Vagina (tissue), 2 donors: Measurements from ENCODE around the gene LOXL3. TPM values are rescaled to one million over a fixed set of nuclear protein-coding genes. Genes with fewer than 3 reads are reported as not detected.
A peak's percentile ranks its signal among the peaks of the same experiment; 100 is the strongest.
"Not testable (repeated sequence)": the region's sequence is repeated elsewhere in the genome, so short reads cannot be mapped to it uniquely, and the experiment has no call there.

Experiments used
- DNase-seq, 2 donors: peaks; one replicate each; pipeline ENCODE4 v3.0.0-alpha.2; 2017; ENCODE audit errors: extremely low spot score in 2 of 2
- H3K27ac ChIP-seq: fragments of 200-600 bp; sonication (generic); one replicate; pipeline ENCODE4 v1.5.1; 2019
- H3K27me3 ChIP-seq: fragments of 200-600 bp; sonication (generic); one replicate; pipeline ENCODE4 v1.5.1; 2019
- H3K36me3 ChIP-seq, 2 donors: fragments of 200-600 bp; sonication (generic); one replicate each; pipeline ENCODE4 v1.5.1; 2017 to 2019
- H3K4me1 ChIP-seq: fragments of 200-600 bp; sonication (generic); one replicate; pipeline ENCODE4 v1.5.1; 2019
- H3K4me3 ChIP-seq, 2 donors: fragments of 200-600 bp; sonication (generic); 1 replicate in 1 of 2; 2 replicates in 1 of 2; pipeline ENCODE4 v1.5.1; 2016 to 2019
- H3K9me3 ChIP-seq: fragments of 200-600 bp; sonication (generic); one replicate; pipeline ENCODE4 v1.5.1; 2019
- CTCF ChIP-seq, 3 experiments: fragments of 450-650 bp in 2 of 3; fragments of 200-600 bp in 1 of 3; sonication (generic) in 1 of 3; IDR thresholded peaks; one replicate each; pipeline ENCODE4 v1.5.1; 2017 to 2019; ENCODE audit warnings: antibody characterized with exemption in 3 of 3, mild to moderate bottlenecking in 2 of 3, moderate library complexity in 2 of 3
- POLR2A ChIP-seq, 2 donors: fragments of 450-650 bp; IDR thresholded peaks; one replicate each; pipeline ENCODE4 v1.6.1; 2017; ENCODE audit warnings: antibody characterized with exemption in 2 of 2, mild to moderate bottlenecking in 2 of 2, moderate library complexity in 2 of 2
- POLR2AphosphoS5 ChIP-seq, 2 donors: sonication (generic); formaldehyde crosslinking; IDR thresholded peaks; one replicate each; pipeline ENCODE4 v1.9.0; 2017; ENCODE audit warnings: antibody characterized with exemption in 2 of 2, mild to moderate bottlenecking in 2 of 2, low read depth in 1 of 2; ENCODE audit not compliant: insufficient read depth in 1 of 2
- intact Hi-C: fragments of 100-400 bp; cut with DNase I; formaldehyde crosslinking; loops from one replicate; pipeline ENCODE4 v1.15.1; 2023
- total RNA-seq: library from RNA; depleted of rRNA; stranded (reverse); fragments of >200 nt; gene quantifications from one replicate; pipeline ENCODE4 v1.2.3, GENCODE V29; 2016

Gene LOXL3
- total RNA-seq, 1 donor from 2014 or later, result 6.1 TPM

- no peaks in the 10 kb centered on the region for H3K27me3 ChIP-seq
- H3K4me1 ChIP-seq, result peaks cover 22% of the 10 kb centered on the region
- TF ChIP-seq CTCF (IDR thresholded peaks at IDR 0.05) (no peak), POLR2A (IDR thresholded peaks at IDR 0.05) (no peak), POLR2AphosphoS5 (IDR thresholded peaks at IDR 0.05; ENCODE audit: insufficient read depth in 1 of 2, low read depth in 1 of 2) (no peak)
- intact Hi-C loops, result loop anchor here (10.0 kb wide), 1 partner anchor 751 kb away; the partner anchor contains the start of gene TPRKB
- H3K27ac ChIP-seq, result no peak overlapping the region
- no peaks in the 10 kb centered on the region for H3K9me3 ChIP-seq
- no peak overlapping the region for H3K4me3 ChIP-seq
- H3K36me3 ChIP-seq, result peaks cover 0 to 13% of the 10 kb centered on the region in 2 donors
- DNase-seq, result no peak
Measured at GRCh38 chr2:74486141-74486540, 67.6 kb downstream of the LOXL3 start.

- not testable (repeated sequence) for H3K36me3 ChIP-seq
Measured at GRCh38 chr2:74483675-74484164, 70.0 kb downstream of the LOXL3 start.

GRCh38 chr2:74482801-74483674, 70.7 kb downstream of the LOXL3 start, which contains the start of the genes CCDC142 and TTC31:
CCDC142 (minus strand) TSS chr2:74482998; CDS start chr2:74482837, 161 bp downstream.
TTC31 (plus strand) TSS chr2:74483081; CDS start chr2:74483096, 15 bp downstream.
- TF ChIP-seq POLR2A (IDR thresholded peaks at IDR 0.05), result peak in 1 of 2 donors; percentile 29
- TF ChIP-seq CTCF (IDR thresholded peaks at IDR 0.05), result peak; percentile 49 to 83 (median 76)
- peak; percentile 89 to 98 for TF ChIP-seq POLR2AphosphoS5 (IDR thresholded peaks at IDR 0.05; ENCODE audit: insufficient read depth in 1 of 2, low read depth in 1 of 2)
- Histone ChIP-seq H3K4me3 (peak within 1 kb of the TSS; percentile 75 to 79), H3K4me1 (peaks cover 35% of the 10 kb centered on the region), H3K9me3 (no peaks in the 10 kb centered on the region), H3K36me3 (no peaks in the 10 kb centered on the region), H3K27me3 (no peaks in the 10 kb centered on the region), H3K27ac (peak within 1 kb of the TSS; percentile 87)
- peak in 1 of 2 donors; percentile 98 for DNase-seq
- intact Hi-C loops, result loop anchor here (2.0 to 10.0 kb wide), 2 partner anchors 104 to 748 kb away; partner anchors contain the start of gene TPRKB

More at GRCh38 chr2:74483675-74484164, 70.0 kb downstream of the LOXL3 start:
- intact Hi-C loops, result loop anchor here (2.0 to 10.0 kb wide), 2 partner anchors 103 to 749 kb away; partner anchors contain the start of gene TPRKB
- H3K27me3 ChIP-seq, DNase-seq, H3K9me3 ChIP-seq: not testable (repeated sequence)
- peak overlapping the region; percentile 87 for H3K27ac ChIP-seq
- H3K4me1 ChIP-seq, result peaks cover 35% of the 10 kb centered on the region
- peak overlapping the region; percentile 75 to 79 for H3K4me3 ChIP-seq

Other genes with a start within 250 kb of the LOXL3 start
- gene SLC4A5, start 210.5 kb downstream of the LOXL3 start, total RNA-seq, result 4.4 TPM
- gene DCTN1, start 173.6 kb downstream of the LOXL3 start, total RNA-seq, result 95.0 TPM
- 2.7 TPM for gene C2orf81, start 132.3 kb downstream of the LOXL3 start, total RNA-seq
- gene WDR54, start 132.2 kb downstream of the LOXL3 start, total RNA-seq, result 8.8 TPM
- 24.6 TPM for gene RTKN, start 112.0 kb downstream of the LOXL3 start, total RNA-seq
- gene INO80B, start 98.9 kb downstream of the LOXL3 start, total RNA-seq, result 32.7 TPM
- 63.1 TPM for gene WBP1, start 95.5 kb downstream of the LOXL3 start, total RNA-seq
- gene MOGS, start 88.6 kb downstream of the LOXL3 start, total RNA-seq, result 23.6 TPM
- 40.3 TPM for gene MRPL53, start 81.3 kb downstream of the LOXL3 start, total RNA-seq
- 41.3 TPM for gene CCDC142, start 70.9 kb downstream of the LOXL3 start, total RNA-seq
- gene TTC31, start 70.9 kb downstream of the LOXL3 start, total RNA-seq, result 11.8 TPM
- gene LBX2, start 54.3 kb downstream of the LOXL3 start, total RNA-seq, result not detected
- 14.7 TPM for gene PCGF1, start 46.2 kb downstream of the LOXL3 start, total RNA-seq
- gene TLX2, start 39.5 kb downstream of the LOXL3 start, total RNA-seq, result 6.6 TPM
- 9.6 TPM for gene DQX1, start 27.7 kb downstream of the LOXL3 start, total RNA-seq
- 124 TPM for gene AUP1, start 24.2 kb downstream of the LOXL3 start, total RNA-seq
- gene HTRA2, start 24.0 kb downstream of the LOXL3 start, total RNA-seq, result 24.3 TPM
- 20.1 TPM for gene DOK1, start 778 bp upstream of the LOXL3 start, total RNA-seq
- 4.9 TPM for gene M1AP, start 94.4 kb upstream of the LOXL3 start, total RNA-seq
- 8.3 TPM for gene SEMA4F, start 100.3 kb upstream of the LOXL3 start, total RNA-seq